Loucy (cell line): ENCODE data around the gene TOLLIP.

ENCODE experiments used
- H2AFZ ChIP-seq: fragments of 200-600 bp; sonication (generic); 2 replicates; pipeline ENCODE4 v1.6.0; 2016; ENCODE audit warnings: antibody characterized with exemption, mild to moderate bottlenecking, low read length, moderate library complexity
- H3F3A ChIP-seq: fragments of 200-600 bp; 2 replicates; pipeline ENCODE4 v1.6.0; 2016; ENCODE audit warnings: antibody characterized with exemption, low read depth, mild to moderate bottlenecking
- H3K27me3 ChIP-seq: fragments of 200-600 bp; sonication (generic); 2 replicates; pipeline ENCODE4 v1.6.1; 2014; ENCODE audit warnings: low read length, mild to moderate bottlenecking; ENCODE audit not compliant: insufficient read depth, poor library complexity, severe bottlenecking
- H3K36me3 ChIP-seq: fragments of 200-600 bp; sonication (generic); 2 replicates; pipeline ENCODE4 v1.6.1; 2016; ENCODE audit warnings: low read length; ENCODE audit not compliant: insufficient read depth
- H3K4me1 ChIP-seq: fragments of 200-600 bp; sonication (generic); 2 replicates; pipeline ENCODE4 v1.5.1; 2014; ENCODE audit warnings: low read length, mild to moderate bottlenecking; ENCODE audit not compliant: insufficient read depth, poor library complexity, severe bottlenecking
- H3K4me2 ChIP-seq: fragments of 200-600 bp; sonication (generic); 2 replicates; pipeline ENCODE4 v1.6.0; 2014; ENCODE audit warnings: antibody characterized with exemption, low read length, low read depth, mild to moderate bottlenecking; ENCODE audit not compliant: poor library complexity, severe bottlenecking
- H3K4me3 ChIP-seq: fragments of 200-600 bp; sonication (generic); 2 replicates; pipeline ENCODE4 v1.5.1; 2014; ENCODE audit warnings: low read length, mild to moderate bottlenecking, mixed read lengths; ENCODE audit not compliant: poor library complexity, severe bottlenecking
- H3K79me2 ChIP-seq: fragments of 200-600 bp; sonication (generic); 2 replicates; pipeline ENCODE4 v1.6.1; 2014; ENCODE audit warnings: low read length; ENCODE audit not compliant: insufficient read depth
- H3K9ac ChIP-seq: fragments of 200-600 bp; sonication (generic); 2 replicates; pipeline ENCODE4 v1.6.0; 2014; ENCODE audit warnings: mild to moderate bottlenecking, low read depth, low read length, moderate library complexity; ENCODE audit not compliant: poor library complexity, severe bottlenecking
- H3K9me2 ChIP-seq: fragments of 200-600 bp; sonication (generic); replicated peaks from 2 replicates; pipeline ENCODE4 v1.6.1; 2016; ENCODE audit warnings: low read depth, low read length, mixed read lengths
- H3K9me3 ChIP-seq: fragments of 200-600 bp; sonication (generic); 2 replicates; pipeline ENCODE4 v1.6.1; 2014; ENCODE audit warnings: mild to moderate bottlenecking, antibody characterized with exemption, low read length, low read depth; ENCODE audit not compliant: insufficient read depth
- H4K20me1 ChIP-seq: fragments of 200-600 bp; sonication (generic); 2 replicates; pipeline ENCODE4 v1.6.0; 2014; ENCODE audit warnings: antibody characterized with exemption, low read length, mild to moderate bottlenecking; ENCODE audit not compliant: insufficient read depth, poor library complexity, severe bottlenecking
- EZH2phosphoT487 ChIP-seq: fragments of 200-600 bp; IDR thresholded peaks from 2 replicates; pipeline ENCODE4 v1.6.1; 2018; ENCODE audit warnings: antibody characterized with exemption, mild to moderate bottlenecking, moderate library complexity, borderline replicate concordance
- TF ChIP-seq, protein P1 (sequence below): fragments of 200-600 bp; sonication (generic); conservative IDR thresholded peaks from 2 replicates; pipeline ENCODE4 v1.5.1; 2014; ENCODE audit warnings: mild to moderate bottlenecking, antibody characterized with exemption, low read length

Gene TOLLIP

DNA sequence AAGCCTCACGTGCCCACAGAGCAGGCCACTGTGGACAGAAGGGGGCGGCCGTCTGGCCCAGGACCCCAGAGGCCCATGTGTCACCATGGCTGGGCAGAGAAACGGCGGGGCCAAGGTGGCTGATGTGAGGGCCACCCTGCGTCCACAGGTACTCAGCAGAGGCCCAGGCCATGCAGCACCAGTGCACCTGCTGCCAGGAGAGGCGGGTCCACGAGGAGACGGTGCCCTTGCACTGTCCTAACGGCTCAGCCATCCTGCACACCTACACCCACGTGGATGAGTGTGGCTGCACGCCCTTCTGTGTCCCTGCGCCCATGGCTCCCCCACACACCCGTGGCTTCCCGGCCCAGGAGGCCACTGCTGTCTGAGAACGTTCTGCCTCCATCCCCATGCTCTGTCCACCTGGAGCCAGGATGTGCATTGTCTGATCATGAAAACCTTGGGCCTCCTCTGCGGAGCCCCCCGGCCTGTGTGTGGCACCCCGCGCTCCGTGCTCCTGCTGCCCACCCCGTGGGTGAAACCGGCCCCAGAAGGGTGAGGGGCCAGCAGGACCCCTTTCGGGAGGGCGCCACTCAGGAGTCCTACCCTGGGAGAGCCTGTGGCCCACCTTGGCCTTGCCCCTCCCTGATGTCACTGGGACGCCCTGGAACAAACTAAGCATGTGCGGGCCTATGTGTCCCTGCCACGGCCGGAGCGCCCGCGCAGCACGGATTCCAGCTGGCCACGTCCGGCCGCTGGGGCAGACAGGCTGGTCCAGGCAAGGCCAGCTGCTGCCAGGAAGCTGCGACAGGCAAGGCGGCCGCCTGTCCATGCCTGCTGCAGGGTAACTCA is 48.0 kb downstream of the TOLLIP start:
- Histone ChIP-seq H3K4me2 (peak overlapping the region; percentile 65), H3K36me3 (no peaks in the 10 kb centered on the region), H3K9ac (no peak overlapping the region)

DNA sequence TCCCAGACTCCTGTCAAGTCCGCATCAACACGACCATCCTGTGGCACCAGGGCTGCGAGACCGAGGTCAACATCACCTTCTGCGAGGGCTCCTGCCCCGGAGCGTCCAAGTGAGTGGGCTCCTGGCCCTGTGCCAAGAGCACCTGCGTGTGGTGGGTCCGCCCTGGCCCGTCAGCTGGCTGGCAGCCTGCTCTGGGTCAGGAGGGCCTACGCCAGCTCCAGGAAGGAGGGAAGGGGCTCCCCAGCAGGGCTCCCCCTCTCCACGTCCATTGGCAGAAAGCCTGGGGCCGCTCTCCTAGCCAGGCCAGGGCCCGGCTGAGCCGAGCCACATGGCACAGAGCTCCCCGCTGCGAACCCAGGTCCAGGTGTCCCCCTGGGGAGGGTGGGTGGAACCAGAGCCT is 48.8 kb downstream of the TOLLIP start:
- peaks cover 8% of the 10 kb centered on the region for H3K4me1 ChIP-seq
- TF ChIP-seq, protein P1, sequence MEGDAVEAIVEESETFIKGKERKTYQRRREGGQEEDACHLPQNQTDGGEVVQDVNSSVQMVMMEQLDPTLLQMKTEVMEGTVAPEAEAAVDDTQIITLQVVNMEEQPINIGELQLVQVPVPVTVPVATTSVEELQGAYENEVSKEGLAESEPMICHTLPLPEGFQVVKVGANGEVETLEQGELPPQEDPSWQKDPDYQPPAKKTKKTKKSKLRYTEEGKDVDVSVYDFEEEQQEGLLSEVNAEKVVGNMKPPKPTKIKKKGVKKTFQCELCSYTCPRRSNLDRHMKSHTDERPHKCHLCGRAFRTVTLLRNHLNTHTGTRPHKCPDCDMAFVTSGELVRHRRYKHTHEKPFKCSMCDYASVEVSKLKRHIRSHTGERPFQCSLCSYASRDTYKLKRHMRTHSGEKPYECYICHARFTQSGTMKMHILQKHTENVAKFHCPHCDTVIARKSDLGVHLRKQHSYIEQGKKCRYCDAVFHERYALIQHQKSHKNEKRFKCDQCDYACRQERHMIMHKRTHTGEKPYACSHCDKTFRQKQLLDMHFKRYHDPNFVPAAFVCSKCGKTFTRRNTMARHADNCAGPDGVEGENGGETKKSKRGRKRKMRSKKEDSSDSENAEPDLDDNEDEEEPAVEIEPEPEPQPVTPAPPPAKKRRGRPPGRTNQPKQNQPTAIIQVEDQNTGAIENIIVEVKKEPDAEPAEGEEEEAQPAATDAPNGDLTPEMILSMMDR: no peak
- no peak for TF ChIP-seq EZH2phosphoT487
- H3F3A ChIP-seq: no peaks in the 10 kb centered on the region
- no peak overlapping the region for H3K9ac ChIP-seq
- H3K27me3 ChIP-seq: no peaks in the 10 kb centered on the region
- H3K9me3 ChIP-seq: no peaks in the 10 kb centered on the region; the same call in 1 of the 2 replicates
- no peaks in the 10 kb centered on the region for H3K79me2 ChIP-seq
- no peak overlapping the region for H2AFZ ChIP-seq
- H4K20me1 ChIP-seq: no peaks in the 10 kb centered on the region
- H3K4me2 ChIP-seq: no peak overlapping the region
- no peaks in the 10 kb centered on the region for H3K9me2 ChIP-seq
- H3K36me3 ChIP-seq: no peaks in the 10 kb centered on the region
- H3K4me3 ChIP-seq: no peak overlapping the region

More for the DNA sequence above, 48.0 kb downstream of the TOLLIP start:
- Histone ChIP-seq H2AFZ (no peak overlapping the region), H4K20me1 (no peaks in the 10 kb centered on the region), H3K27me3 (no peaks in the 10 kb centered on the region), H3K9me3 (no peaks in the 10 kb centered on the region; the same call in 1 of the 2 replicates), H3K9me2 (no peaks in the 10 kb centered on the region), H3F3A (no peaks in the 10 kb centered on the region), H3K4me1 (peaks cover 8% of the 10 kb centered on the region), H3K79me2 (no peaks in the 10 kb centered on the region), H3K4me3 (peak overlapping the region; percentile 72)
- TF ChIP-seq, protein P1: no peak
- no peak for TF ChIP-seq EZH2phosphoT487

DNA sequence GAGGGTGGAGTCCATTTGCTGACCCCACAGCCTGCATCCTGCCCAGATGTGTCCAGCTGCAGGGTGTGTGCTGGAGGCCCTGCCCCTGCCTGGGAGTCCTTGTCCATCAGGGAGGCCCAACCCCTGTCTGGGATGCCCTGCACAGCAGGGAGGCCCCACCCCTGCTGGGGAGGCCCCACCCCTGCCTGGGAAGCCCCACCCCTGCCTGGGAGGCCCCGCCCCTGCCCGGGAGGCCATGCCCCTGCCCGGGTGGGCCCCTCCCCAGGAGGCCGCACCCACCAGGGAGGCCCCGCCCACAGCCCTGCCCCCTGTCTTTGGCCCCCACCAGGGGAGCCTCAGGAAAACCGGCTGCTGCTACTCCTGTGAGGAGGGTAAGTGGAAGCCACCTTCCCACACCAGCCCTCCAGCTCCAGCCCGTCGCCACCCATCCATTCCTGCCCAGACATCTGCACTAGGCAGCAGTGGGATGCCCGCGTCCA is 49.4 kb downstream of the TOLLIP start:
- no peak overlapping the region for H3K4me2 ChIP-seq
- H3K9ac ChIP-seq: no peak overlapping the region
- no peaks in the 10 kb centered on the region for H4K20me1 ChIP-seq
- no peaks in the 10 kb centered on the region for H3K9me2 ChIP-seq
- no peaks in the 10 kb centered on the region for H3F3A ChIP-seq
- no peaks in the 10 kb centered on the region; the same call in 1 of the 2 replicates for H3K9me3 ChIP-seq
- peaks cover 8% of the 10 kb centered on the region for H3K4me1 ChIP-seq
- TF ChIP-seq EZH2phosphoT487: no peak
- TF ChIP-seq, protein P1: no peak
- H2AFZ ChIP-seq: no peak overlapping the region
- H3K36me3 ChIP-seq: no peaks in the 10 kb centered on the region
- H3K79me2 ChIP-seq: no peaks in the 10 kb centered on the region
- no peaks in the 10 kb centered on the region for H3K27me3 ChIP-seq
- H3K4me3 ChIP-seq: no peak overlapping the region
